Measurements from ENCODE around the gene PEX16.
A peak's percentile ranks its signal among the peaks of the same experiment; 100 is the strongest.

PEX16 gene

GRCh38 chr11:45876401-45876800, 41.3 kb downstream of the PEX16 start:
- DNase-seq (ENCODE audit: low read depth): no peak

GRCh38 chr11:45872651-45873356, 44.9 kb downstream of the PEX16 start:
- peak; percentile 9 for DNase-seq (ENCODE audit: low read depth)

- no peak for DNase-seq (ENCODE audit: low read depth)
These were observed 46.0 kb downstream of the PEX16 start for GRCh38 chr11:45871638-45872037.

- no peak for DNase-seq (ENCODE audit: low read depth)
These were observed 47.0 kb downstream of the PEX16 start for GRCh38 chr11:45870706-45871105.

GRCh38 chr11:45869551-45869950, 48.1 kb downstream of the PEX16 start:
- DNase-seq (ENCODE audit: low read depth): no peak

GRCh38 chr11:45864041-45864440, 53.6 kb downstream of the PEX16 start:
- DNase-seq (ENCODE audit: low read depth): no peak

GRCh38 chr11:45860764-45861510, 56.7 kb downstream of the PEX16 start:
- no peak for DNase-seq (ENCODE audit: low read depth)

GRCh38 chr11:45860348-45860747, 57.3 kb downstream of the PEX16 start:
- no peak for DNase-seq (ENCODE audit: low read depth)
